H9 (cell line): ENCODE data around the gene HLA-DPB1. TPM values are rescaled to one million over a fixed set of nuclear protein-coding genes. Genes with fewer than 3 reads are reported as not detected.

Experiments used
- DNase-seq: peaks from one replicate; pipeline ENCODE4 v3.0.0-alpha.2; 2017
- H2AFZ ChIP-seq: one replicate; pipeline ENCODE4 v1.6.1; 2013; ENCODE audit warnings: mild to moderate bottlenecking, low read length, control low read depth, moderate library complexity
- H2AK5ac ChIP-seq: 2 replicates; pipeline ENCODE4 v1.6.1; 2013; ENCODE audit warnings: low read length, control low read depth, mixed read lengths; ENCODE audit not compliant: insufficient read length
- H2BK120ac ChIP-seq: one replicate; pipeline ENCODE4 v1.6.1; 2013; ENCODE audit warnings: low read depth, mild to moderate bottlenecking, low read length, control low read depth, inconsistent platforms; ENCODE audit not compliant: poor library complexity, severe bottlenecking
- H2BK12ac ChIP-seq: 2 replicates; pipeline ENCODE4 v1.6.1; 2013; ENCODE audit warnings: low read length, control low read depth, mixed read lengths, low read depth; ENCODE audit not compliant: insufficient read length
- H2BK15ac ChIP-seq: 2 replicates; pipeline ENCODE4 v1.6.1; 2013; ENCODE audit warnings: low read depth, low read length, control low read depth
- H2BK20ac ChIP-seq: one replicate; pipeline ENCODE4 v1.6.1; 2013; ENCODE audit warnings: low read depth, mild to moderate bottlenecking, low read length, control low read depth, inconsistent platforms; ENCODE audit not compliant: poor library complexity, severe bottlenecking
- H2BK5ac ChIP-seq: 2 replicates; pipeline ENCODE4 v1.6.1; 2013; ENCODE audit warnings: low read length, control low read depth, mixed read lengths; ENCODE audit not compliant: insufficient read length
- H3K14ac ChIP-seq: 2 replicates; pipeline ENCODE4 v1.6.1; 2013; ENCODE audit warnings: low read length, control low read depth; ENCODE audit not compliant: insufficient read depth
- H3K18ac ChIP-seq: 2 replicates; pipeline ENCODE4 v1.6.1; 2013; ENCODE audit warnings: low read depth, mild to moderate bottlenecking, mixed read lengths, low read length, control low read depth; ENCODE audit not compliant: insufficient read length
- H3K23ac ChIP-seq: 2 replicates; pipeline ENCODE4 v1.6.1; 2013; ENCODE audit warnings: low read length, control low read depth, mixed read lengths, low read depth; ENCODE audit not compliant: insufficient read length
- H3K23me2 ChIP-seq: 2 replicates; pipeline ENCODE4 v1.6.1; 2013; ENCODE audit warnings: low read depth, mild to moderate bottlenecking, mixed read lengths, low read length, control low read depth; ENCODE audit not compliant: insufficient read length, poor library complexity, severe bottlenecking
- H3K27ac ChIP-seq: 2 replicates; pipeline ENCODE4 v1.5.1; 2013; ENCODE audit warnings: low read length, control low read depth, mixed read lengths, low read depth; ENCODE audit not compliant: insufficient read length
- H3K27me3 ChIP-seq: 2 replicates; pipeline ENCODE4 v1.6.1; 2013; ENCODE audit warnings: low read length, control low read depth, inconsistent platforms; ENCODE audit not compliant: insufficient read depth
- H3K4ac ChIP-seq: 2 replicates; pipeline ENCODE4 v1.6.1; 2013; ENCODE audit warnings: low read depth, mild to moderate bottlenecking, control low read depth, inconsistent platforms, low read length, moderate library complexity
- H3K4me1 ChIP-seq: 2 replicates; pipeline ENCODE4 v1.6.1; 2013; ENCODE audit warnings: low read length, control low read depth, inconsistent platforms; ENCODE audit not compliant: insufficient read depth
- H3K4me2 ChIP-seq: 2 replicates; pipeline ENCODE4 v1.6.1; 2013; ENCODE audit warnings: low read length, control low read depth, mixed read lengths; ENCODE audit not compliant: insufficient read length, insufficient read depth
- H3K56ac ChIP-seq: 2 replicates; pipeline ENCODE4 v1.6.1; 2013; ENCODE audit warnings: low read depth, mild to moderate bottlenecking, mixed read lengths, low read length, control low read depth; ENCODE audit not compliant: insufficient read length
- H3K79me1 ChIP-seq: 2 replicates; pipeline ENCODE4 v1.6.1; 2013; ENCODE audit warnings: low read depth, mild to moderate bottlenecking, moderate library complexity, low read length, control low read depth, inconsistent platforms; ENCODE audit not compliant: insufficient read depth, poor library complexity, severe bottlenecking
- H3K79me2 ChIP-seq: 2 replicates; pipeline ENCODE4 v1.6.1; 2013; ENCODE audit warnings: low read length, control low read depth, inconsistent platforms; ENCODE audit not compliant: insufficient read depth
- H3K9ac ChIP-seq: 2 replicates; pipeline ENCODE4 v1.6.1; 2013; ENCODE audit warnings: low read length, control low read depth, mixed read lengths; ENCODE audit not compliant: insufficient read length; ENCODE audit errors: extremely low read depth
- H3K9me3 ChIP-seq: one replicate; pipeline ENCODE4 v1.6.1; 2013; ENCODE audit warnings: low read depth, low read length, inconsistent platforms; ENCODE audit not compliant: control insufficient read depth
- H3T11ph ChIP-seq: one replicate; pipeline ENCODE4 v1.6.1; 2013; ENCODE audit warnings: mild to moderate bottlenecking, low read length, control low read depth, inconsistent platforms
- H4K20me1 ChIP-seq: one replicate; pipeline ENCODE4 v1.6.1; 2013; ENCODE audit not compliant: control insufficient read depth, insufficient read length, insufficient read depth
- H4K5ac ChIP-seq: 2 replicates; pipeline ENCODE4 v1.6.1; 2013; ENCODE audit warnings: low read depth, mild to moderate bottlenecking, mixed read lengths, low read length, control low read depth; ENCODE audit not compliant: insufficient read length
- H4K8ac ChIP-seq: replicated peaks from 2 replicates; pipeline ENCODE4 v1.6.1; 2013; ENCODE audit warnings: low read length, control low read depth, mixed read lengths, low read depth; ENCODE audit not compliant: insufficient read length
- H4K91ac ChIP-seq: 2 replicates; pipeline ENCODE4 v1.6.1; 2013; ENCODE audit warnings: low read depth, mild to moderate bottlenecking, moderate library complexity, mixed read lengths, low read length, control low read depth; ENCODE audit not compliant: insufficient read length
- H3K27ac Mint-ChIP-seq, 3 experiments: 2 replicates in 2 of 3; 3 replicates in 1 of 3; pipeline ENCODE4 v1.8.0; 2020 to 2021; ENCODE audit warnings: mixed read lengths in 3 of 3, mild to moderate bottlenecking in 1 of 3, moderate library complexity in 1 of 3
- H3K27me3 Mint-ChIP-seq: 2 replicates; pipeline ENCODE4 v1.8.0; 2021; ENCODE audit warnings: low read depth, mild to moderate bottlenecking, moderate library complexity, mixed read lengths
- H3K36me3 Mint-ChIP-seq, 3 experiments: 2 replicates in 2 of 3; 3 replicates in 1 of 3; pipeline ENCODE4 v1.8.0; 2020 to 2021; ENCODE audit warnings: low read depth in 3 of 3, mixed read lengths in 3 of 3; ENCODE audit not compliant: insufficient read depth in 1 of 3
- H3K4me1 Mint-ChIP-seq, 2 experiments: 2 replicates each; pipeline ENCODE4 v1.8.0; 2020; ENCODE audit warnings: mixed read lengths in 2 of 2
- H3K4me3 Mint-ChIP-seq, 2 experiments: 2 replicates in 1 of 2; 3 replicates in 1 of 2; pipeline ENCODE4 v1.8.0; 2020 to 2021; ENCODE audit warnings: mild to moderate bottlenecking in 2 of 2, mixed read lengths in 2 of 2, moderate library complexity in 1 of 2
- H3K9me3 Mint-ChIP-seq, 2 experiments: 2 replicates in 1 of 2; 3 replicates in 1 of 2; pipeline ENCODE4 v1.8.0; 2020; ENCODE audit warnings: mild to moderate bottlenecking in 2 of 2, mixed read lengths in 2 of 2, moderate library complexity in 1 of 2
- CTCF ChIP-seq: fragments of 200-600 bp; sonication (generic); conservative IDR thresholded peaks from 3 replicates; pipeline ENCODE4 v1.8.0; 2021; ENCODE audit warnings: antibody characterized with exemption, mild to moderate bottlenecking
- WGBS: extraction: QIAGEN DNeasy Blood & Tissue Kit; methylation state at CpG from one replicate; pipeline ENCODE4 v1.1.7; 2013; ENCODE audit warnings: missing lambda C conversion rate, low lambda C conversion rate, mixed read lengths; ENCODE audit not compliant: insufficient read length; ENCODE audit errors: extremely low coverage; 5-methylcytosine and 5-hydroxymethylcytosine counted together
- total RNA-seq: library from RNA; stranded (reverse); gene quantifications from 2 replicates; pipeline ENCODE4 v1.2.1, GENCODE V29; 2021

The HLA-DPB1 gene
- total RNA-seq, 1 experiment from 2014 or later = 23.6 TPM

GRCh38 chr6:33093855-33094254 is 18.1 kb downstream of the HLA-DPB1 start:
- no peak overlapping the region for H3K27ac ChIP-seq
- no peaks in the 10 kb centered on the region for H3K36me3 Mint-ChIP-seq

More at GRCh38 chr6:33093855-33094254, 18.1 kb downstream of the HLA-DPB1 start:
- Histone ChIP-seq H2BK120ac (no peak overlapping the region), H3K18ac (no peak overlapping the region), H4K91ac (no peak overlapping the region), H3K14ac (no peak overlapping the region), H2BK15ac (no peak overlapping the region), H3K9ac (no peak overlapping the region), H2AFZ (no peak overlapping the region), H3K79me1 (no peaks in the 10 kb centered on the region), H3K9me3 (no peaks in the 10 kb centered on the region), H2BK12ac (no peak overlapping the region), H2BK5ac (no peak overlapping the region), H2BK20ac (no peak overlapping the region), H3T11ph (no peak overlapping the region), H2AK5ac (no peak overlapping the region), H3K27me3 (no peaks in the 10 kb centered on the region), H3K56ac (no peak overlapping the region), H3K4ac (no peak overlapping the region), H3K4me1 (no peaks in the 10 kb centered on the region), H3K23ac (no peak overlapping the region), H3K4me2 (no peak overlapping the region), H4K8ac (no peak overlapping the region), H3K79me2 (no peaks in the 10 kb centered on the region), H4K5ac (no peak overlapping the region), H4K20me1 (no peaks in the 10 kb centered on the region), H3K23me2 (no peaks in the 10 kb centered on the region)
- peaks cover 4% of the 10 kb centered on the region in 2 experiments; a peak in 2 of 4 replicates for H3K4me1 Mint-ChIP-seq
- H3K4me3 Mint-ChIP-seq = no peak overlapping the region
- peaks cover 13% of the 10 kb centered on the region for H3K27me3 Mint-ChIP-seq
- TF ChIP-seq CTCF = no peak
- WGBS = no CpG with 5 or more reads among the region's 3 CpGs
- H3K27ac Mint-ChIP-seq = no peak overlapping the region
- DNase-seq = no peak
- peaks cover 4 to 5% of the 10 kb centered on the region in 2 experiments; a peak in 4 of 5 replicates for H3K9me3 Mint-ChIP-seq
